NCI-H2196 (cell line): Measurements from ENCODE around the gene RIPPLY2.
"Not testable (repeated sequence)": the region's sequence is repeated elsewhere in the genome, so short reads cannot be mapped to it uniquely, and the experiment has no call there.

ENCODE experiments used
- DNase-seq: peaks from one replicate; lab custom pipeline; 2025; ENCODE audit not compliant: unreplicated experiment; lab: John Stamatoyannopoulos, UW

The RIPPLY2 gene

GRCh38 chr6:83897094-83897493 lies 43.9 kb downstream of the RIPPLY2 start:
- not testable (repeated sequence) for DNase-seq

- no peak for DNase-seq
Measured at GRCh38 chr6:83901624-83902023, 48.5 kb downstream of the RIPPLY2 start.

GRCh38 chr6:83904395-83904794 lies 51.2 kb downstream of the RIPPLY2 start:
- no peak for DNase-seq

GRCh38 chr6:83905648-83906047 lies 52.5 kb downstream of the RIPPLY2 start:
- no peak for DNase-seq
